Activated B cell treated with CpG ODN at 0.5 μM for 24 hours (primary cell): Measurements from ENCODE around the gene PTRHD1. TPM values are rescaled to one million over a fixed set of nuclear protein-coding genes. Genes with fewer than 3 reads are reported as not detected.

Source experiments
- ATAC-seq: fragments of 200-7000 bp; cut with Tn5 transposase; one replicate; pipeline ENCODE4 v1.10.0; 2021; ENCODE audit warnings: low read depth, mild to moderate bottlenecking, moderate library complexity
- CTCF ChIA-PET: fragments of 350-600 bp; sonication (Branson Sonifier 250); formaldehyde crosslinking; loops from one replicate; lab custom pipeline; 2021; ENCODE audit warnings: antibody characterized with exemption; lab: Charles Lee
- POLR2A ChIA-PET: fragments of 350-600 bp; sonication (Branson Sonifier 250); formaldehyde crosslinking; loops from one replicate; lab custom pipeline; 2021; ENCODE audit warnings: antibody characterized with exemption; lab: Charles Lee
- DNase-seq: peaks from one replicate; pipeline ENCODE4 v3.0.0; 2022
- H3K27ac Mint-ChIP-seq: one replicate; pipeline ENCODE4 v1.8.0; 2020; ENCODE audit warnings: mixed read lengths
- H3K27me3 Mint-ChIP-seq: one replicate; pipeline ENCODE4 v1.8.0; 2021; ENCODE audit warnings: mixed read lengths
- H3K36me3 Mint-ChIP-seq: one replicate; pipeline ENCODE4 v1.8.0; 2021; ENCODE audit warnings: low read depth, mixed read lengths
- H3K4me1 Mint-ChIP-seq: one replicate; pipeline ENCODE4 v1.8.0; 2021; ENCODE audit warnings: mixed read lengths
- H3K4me3 Mint-ChIP-seq: one replicate; pipeline ENCODE4 v1.8.0; 2020; ENCODE audit warnings: mild to moderate bottlenecking, mixed read lengths
- H3K9me3 Mint-ChIP-seq: one replicate; pipeline ENCODE4 v1.8.0; 2020; ENCODE audit warnings: mixed read lengths
- intact Hi-C: fragments of 100-400 bp; cut with micrococcal nuclease; formaldehyde crosslinking; loops from one replicate; pipeline ENCODE4 v1.15.1; 2024
- total RNA-seq: library from RNA; stranded (reverse); gene quantifications from 2 replicates; pipeline ENCODE4 v1.2.3, GENCODE V29; 2022
- TF ChIP-seq, protein P1 (sequence below): fragments of 200-600 bp; IDR thresholded peaks from one replicate; pipeline ENCODE4 v1.8.0; 2022; ENCODE audit warnings: antibody characterized with exemption, mild to moderate bottlenecking

The PTRHD1 gene
- total RNA-seq, 1 donor from 2014 or later, result 41.1 TPM

DNA sequence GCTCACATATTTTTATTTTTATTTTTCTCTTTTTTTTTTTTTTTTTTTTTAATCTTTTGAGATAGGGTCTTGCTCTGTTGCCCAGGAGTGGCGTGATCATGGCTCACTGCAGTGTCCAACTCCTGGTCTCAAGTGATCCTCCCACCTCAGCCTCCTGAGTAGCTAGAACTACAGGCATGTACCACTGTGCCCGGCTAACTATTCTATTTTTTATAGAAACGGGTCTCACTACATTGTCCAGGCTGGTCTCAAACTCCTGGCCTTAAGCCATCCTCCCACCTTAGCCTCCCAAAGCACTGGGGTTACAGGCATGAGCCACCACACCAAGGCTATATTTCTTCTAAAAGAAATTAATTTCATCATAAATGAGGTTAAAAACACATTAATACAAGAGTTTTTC, 45.9 kb downstream of the PTRHD1 start:
- DNase-seq (no peak), ATAC-seq (no peak)
- Mint-ChIP-seq H3K36me3 (peaks cover 35% of the 10 kb centered on the region), H3K4me3 (no peak overlapping the region), H3K4me1 (no peaks in the 10 kb centered on the region), H3K27me3 (no peaks in the 10 kb centered on the region), H3K27ac (no peak overlapping the region), H3K9me3 (no peaks in the 10 kb centered on the region)
- ChIA-PET CTCF (no interaction called here), POLR2A (no interaction called here)
- intact Hi-C loops, result no loop called here
- TF ChIP-seq, protein P1, sequence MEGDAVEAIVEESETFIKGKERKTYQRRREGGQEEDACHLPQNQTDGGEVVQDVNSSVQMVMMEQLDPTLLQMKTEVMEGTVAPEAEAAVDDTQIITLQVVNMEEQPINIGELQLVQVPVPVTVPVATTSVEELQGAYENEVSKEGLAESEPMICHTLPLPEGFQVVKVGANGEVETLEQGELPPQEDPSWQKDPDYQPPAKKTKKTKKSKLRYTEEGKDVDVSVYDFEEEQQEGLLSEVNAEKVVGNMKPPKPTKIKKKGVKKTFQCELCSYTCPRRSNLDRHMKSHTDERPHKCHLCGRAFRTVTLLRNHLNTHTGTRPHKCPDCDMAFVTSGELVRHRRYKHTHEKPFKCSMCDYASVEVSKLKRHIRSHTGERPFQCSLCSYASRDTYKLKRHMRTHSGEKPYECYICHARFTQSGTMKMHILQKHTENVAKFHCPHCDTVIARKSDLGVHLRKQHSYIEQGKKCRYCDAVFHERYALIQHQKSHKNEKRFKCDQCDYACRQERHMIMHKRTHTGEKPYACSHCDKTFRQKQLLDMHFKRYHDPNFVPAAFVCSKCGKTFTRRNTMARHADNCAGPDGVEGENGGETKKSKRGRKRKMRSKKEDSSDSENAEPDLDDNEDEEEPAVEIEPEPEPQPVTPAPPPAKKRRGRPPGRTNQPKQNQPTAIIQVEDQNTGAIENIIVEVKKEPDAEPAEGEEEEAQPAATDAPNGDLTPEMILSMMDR, result no peak

DNA sequence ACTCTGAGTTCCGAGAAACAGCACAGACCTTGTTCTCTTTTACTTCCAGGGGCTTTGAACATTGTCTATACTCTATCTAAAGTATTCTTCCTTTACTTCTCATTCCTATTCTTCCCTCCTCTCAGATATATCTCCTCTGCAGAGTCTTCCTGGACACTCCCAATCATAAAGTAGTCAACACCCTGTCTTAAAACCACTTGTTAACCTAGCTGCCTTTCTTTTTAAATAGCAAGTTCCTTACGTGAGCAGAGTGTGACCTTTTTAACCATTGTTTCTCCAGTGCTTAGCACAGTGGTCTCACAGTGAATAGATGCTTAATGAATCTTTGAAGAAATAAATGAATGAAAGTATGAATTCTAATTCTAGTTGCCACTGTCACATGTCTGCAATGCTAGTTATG, 47.4 kb downstream of the PTRHD1 start:
- H3K9me3 Mint-ChIP-seq, result no peaks in the 10 kb centered on the region
- intact Hi-C loops, result no loop called here
- H3K36me3 Mint-ChIP-seq, result peaks cover 46% of the 10 kb centered on the region
- TF ChIP-seq, protein P1, result no peak
- DNase-seq (no peak), ATAC-seq (no peak)
- no peak overlapping the region for H3K27ac Mint-ChIP-seq
- CTCF ChIA-PET, result no interaction called here
- H3K4me1 Mint-ChIP-seq, result no peaks in the 10 kb centered on the region
- POLR2A ChIA-PET, result no interaction called here
- H3K4me3 Mint-ChIP-seq, result no peak overlapping the region
- H3K27me3 Mint-ChIP-seq, result no peaks in the 10 kb centered on the region

DNA sequence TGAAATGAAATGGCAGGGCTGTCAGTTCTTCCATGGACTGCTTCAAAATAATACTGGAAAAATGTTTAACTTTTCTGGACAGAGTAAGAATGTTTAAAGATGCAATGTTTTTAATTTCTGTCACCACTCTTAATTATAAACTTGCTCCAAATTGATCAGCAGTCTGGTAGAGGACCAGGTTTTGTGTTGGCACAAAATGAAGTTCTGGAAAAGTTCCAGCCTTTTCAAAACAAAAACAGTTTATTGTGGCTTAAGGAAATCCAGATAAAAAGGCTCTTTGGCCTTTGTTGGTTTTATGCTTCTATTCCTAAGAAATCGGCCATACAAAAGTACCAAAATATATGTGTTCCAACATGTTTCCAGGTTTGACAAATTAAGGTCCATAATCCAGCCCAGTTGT, 48.8 kb downstream of the PTRHD1 start:
- Mint-ChIP-seq H3K27me3 (no peaks in the 10 kb centered on the region), H3K4me1 (no peaks in the 10 kb centered on the region), H3K27ac (no peak overlapping the region), H3K36me3 (peaks cover 45% of the 10 kb centered on the region), H3K9me3 (no peaks in the 10 kb centered on the region), H3K4me3 (no peak overlapping the region)
- ATAC-seq (no peak), DNase-seq (no peak)
- POLR2A ChIA-PET, result no interaction called here
- TF ChIP-seq, protein P1, result no peak
- CTCF ChIA-PET, result no interaction called here
- intact Hi-C loops, result no loop called here

DNA sequence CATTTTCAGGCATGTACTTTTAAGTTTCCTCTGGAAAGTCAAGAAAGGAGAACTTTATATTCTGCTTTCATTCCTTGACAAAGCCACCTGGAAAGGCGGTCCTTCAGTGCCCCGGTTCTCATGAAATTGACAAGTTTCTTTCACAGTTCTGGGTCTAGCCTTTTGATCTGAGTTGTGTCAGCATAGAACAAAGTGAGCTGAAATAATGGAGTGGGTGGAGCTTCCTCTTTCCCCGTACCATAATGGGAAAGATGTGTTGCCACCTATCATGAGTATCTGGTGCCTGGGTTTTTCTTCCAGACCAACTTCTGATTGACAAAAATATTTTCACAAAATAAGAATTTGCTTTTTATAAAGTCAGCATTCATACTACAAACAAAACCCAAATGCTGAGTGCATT, 49.3 kb downstream of the PTRHD1 start:
- Mint-ChIP-seq H3K27ac (no peak overlapping the region), H3K36me3 (peaks cover 46% of the 10 kb centered on the region)
- POLR2A ChIA-PET, result no interaction called here

DNA sequence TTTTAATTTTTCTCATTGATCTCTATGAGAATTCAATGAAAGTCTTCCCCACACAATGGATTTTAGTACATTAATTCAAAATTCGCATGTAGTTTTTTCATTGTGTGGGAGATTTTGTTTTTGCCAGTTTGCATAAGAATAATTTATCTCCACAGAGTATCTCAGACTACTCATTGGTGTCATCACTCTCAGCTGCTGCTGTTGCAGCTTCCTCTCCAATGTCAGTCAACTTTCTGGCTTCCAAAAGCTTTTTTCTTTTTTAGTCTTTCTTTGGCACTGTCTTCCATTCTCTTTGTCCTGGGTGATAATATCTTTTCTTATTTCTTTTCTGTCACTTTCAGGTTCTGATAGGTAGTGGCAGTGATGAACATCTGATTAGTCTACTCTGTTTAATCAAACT, 50.5 kb downstream of the PTRHD1 start:
- Mint-ChIP-seq H3K36me3 (peaks cover 47% of the 10 kb centered on the region), H3K27ac (no peak overlapping the region), H3K27me3 (no peaks in the 10 kb centered on the region), H3K4me1 (no peaks in the 10 kb centered on the region), H3K4me3 (no peak overlapping the region), H3K9me3 (no peaks in the 10 kb centered on the region)
- DNase-seq (no peak), ATAC-seq (no peak)
- ChIA-PET CTCF (no interaction called here), POLR2A (no interaction called here)
- TF ChIP-seq, protein P1, result no peak
- intact Hi-C loops, result no loop called here

More for the DNA sequence above, 49.3 kb downstream of the PTRHD1 start:
- H3K9me3 Mint-ChIP-seq, result no peaks in the 10 kb centered on the region
- no peaks in the 10 kb centered on the region for H3K27me3 Mint-ChIP-seq
- DNase-seq (no peak), ATAC-seq (no peak)
- TF ChIP-seq, protein P1, result no peak
- intact Hi-C loops, result no loop called here
- H3K4me1 Mint-ChIP-seq, result no peaks in the 10 kb centered on the region
- CTCF ChIA-PET, result interaction anchor here (0.7 kb wide), 1 partner anchor 322 kb away, joined by 3 read pairs; no protein-coding TSS in a partner anchor
- H3K4me3 Mint-ChIP-seq, result no peak overlapping the region
